Endothelial cell of umbilical vein (primary cell): ENCODE results near the gene SFI1. TPM values are rescaled to one million over a fixed set of nuclear protein-coding genes. Genes with fewer than 3 reads are reported as not detected.

Experiments
- BruUV-seq: library from RNA; stranded (reverse); fragments of 400-500 nt; replicated peaks from 2 replicates; lab custom pipeline; 2021; lab: Mats Ljungman, UMichigan
- CTCF ChIA-PET: fragments of 300-600, 350-600 bp; sonication (Branson Sonifier 250); formaldehyde crosslinking; loops from one replicate; lab custom pipeline; 2021; ENCODE audit warnings: antibody characterized with exemption, inconsistent platforms; lab: Charles Lee
- POLR2A ChIA-PET: fragments of 300-600, 350-600 bp; sonication (Branson Sonifier 250); formaldehyde crosslinking; loops from one replicate; lab custom pipeline; 2021; ENCODE audit warnings: antibody characterized with exemption, inconsistent platforms; lab: Charles Lee
- DNase-seq: peaks from one replicate; pipeline ENCODE4 v3.0.0-alpha.2; 2011; ENCODE audit warnings: low read depth, low spot score
- FAIRE-seq: peaks from 2 replicates; lab custom pipeline; 2011; peaks lifted over from hg19 to GRCh38; lab: Jason Lieb, UNC
- H2AFZ ChIP-seq: 2 replicates; pipeline ENCODE4 v1.6.0; 2012; ENCODE audit warnings: low read depth, low read length, control low read depth, inconsistent platforms
- H3K27ac ChIP-seq: 2 replicates; pipeline ENCODE4 v1.5.1; 2011; ENCODE audit warnings: low read depth, mild to moderate bottlenecking, control low read depth, low read length, moderate library complexity; ENCODE audit not compliant: insufficient read depth
- H3K27me3 ChIP-seq, 2 experiments: 2 replicates each; pipeline versions ENCODE4 v1.6.0 to v1.6.1; 2011; ENCODE audit warnings: low read length in 2 of 2, mixed read lengths in 1 of 2; ENCODE audit not compliant: control insufficient read depth in 2 of 2, insufficient read depth in 2 of 2
- H3K36me3 ChIP-seq, 2 experiments: 2 replicates in 1 of 2; 3 replicates in 1 of 2; pipeline ENCODE4 v1.5.1; 2011; ENCODE audit warnings: low read length in 2 of 2, mild to moderate bottlenecking in 1 of 2, moderate library complexity in 1 of 2; ENCODE audit not compliant: control insufficient read depth in 2 of 2, insufficient read depth in 2 of 2; ENCODE audit errors: extremely low read depth in 1 of 2
- H3K4me1 ChIP-seq: 3 replicates; pipeline ENCODE4 v1.5.1; 2011; ENCODE audit warnings: mild to moderate bottlenecking, low read length; ENCODE audit not compliant: control insufficient read depth, insufficient read depth; ENCODE audit errors: extremely low read depth
- H3K4me2 ChIP-seq: 2 replicates; pipeline ENCODE4 v1.6.1; 2011; ENCODE audit warnings: low read length, control low read depth, mixed read lengths; ENCODE audit not compliant: insufficient read depth
- H3K4me3 ChIP-seq, 3 experiments: fragments of 200-600 bp in 1 of 3; sonication (generic), shearing (Covaris generic) in 1 of 3; replicated peaks in 1 of 3; 2 replicates each; pipeline ENCODE4 v1.5.1; 2011 to 2016; ENCODE audit warnings: control low read depth in 3 of 3, low read length in 3 of 3, mild to moderate bottlenecking in 2 of 3, inconsistent platforms in 1 of 3, low read depth in 1 of 3, moderate library complexity in 1 of 3; ENCODE audit not compliant: insufficient read depth in 1 of 3
- H3K79me2 ChIP-seq: 2 replicates; pipeline ENCODE4 v1.6.0; 2012; ENCODE audit warnings: low read length, inconsistent platforms; ENCODE audit not compliant: control insufficient read depth, insufficient read depth
- H3K9ac ChIP-seq: replicated peaks from 2 replicates; pipeline ENCODE3; 2011; ENCODE audit warnings: low read length, control low read depth; ENCODE audit not compliant: insufficient read depth; ENCODE audit errors: extremely low read depth
- H3K9me1 ChIP-seq: replicated peaks from 3 replicates; pipeline ENCODE4 v1.6.0; 2011; ENCODE audit warnings: mild to moderate bottlenecking, low read length; ENCODE audit not compliant: control insufficient read depth, insufficient read depth; ENCODE audit errors: extremely low read depth
- H3K9me3 ChIP-seq: replicated peaks from 2 replicates; pipeline ENCODE4 v1.5.1; 2012; ENCODE audit warnings: low read length, inconsistent platforms; ENCODE audit not compliant: control insufficient read depth, insufficient read depth
- H4K20me1 ChIP-seq: replicated peaks from 2 replicates; pipeline ENCODE3; 2011; ENCODE audit warnings: mild to moderate bottlenecking, low read length; ENCODE audit not compliant: control insufficient read depth, insufficient read depth; ENCODE audit errors: extremely low read depth
- EZH2 ChIP-seq: IDR thresholded peaks from 2 replicates; pipeline ENCODE4 v1.6.1; 2012; ENCODE audit warnings: borderline replicate concordance, low read depth, mild to moderate bottlenecking, moderate library complexity, low read length, inconsistent platforms; ENCODE audit not compliant: severe bottlenecking
- FOS ChIP-seq: IDR thresholded peaks from 2 replicates; pipeline ENCODE4 v1.6.1; 2011; ENCODE audit warnings: mild to moderate bottlenecking, low read length, moderate library complexity, borderline replicate concordance; ENCODE audit not compliant: insufficient read depth
- GATA2 ChIP-seq: IDR thresholded peaks from 2 replicates; pipeline ENCODE4 v1.7.0; 2011; ENCODE audit warnings: low read depth, mild to moderate bottlenecking, moderate library complexity, mixed read lengths, low read length; ENCODE audit not compliant: insufficient read length, insufficient read depth
- JUN ChIP-seq: IDR thresholded peaks from 2 replicates; pipeline ENCODE4 v1.6.1; 2011; ENCODE audit warnings: borderline replicate concordance, low read depth; ENCODE audit not compliant: insufficient read length, insufficient read depth
- MYC ChIP-seq: IDR thresholded peaks from one replicate; pipeline ENCODE4 v1.6.1; 2011; ENCODE audit warnings: mild to moderate bottlenecking, low read depth, low read length
- POLR2A ChIP-seq: IDR thresholded peaks from 2 replicates; pipeline ENCODE4 v1.6.1; 2012; ENCODE audit warnings: low read depth, mild to moderate bottlenecking, control low read depth, low read length
- POLR2AphosphoS5 ChIP-seq: IDR thresholded peaks from 2 replicates; pipeline ENCODE4 v1.6.1; 2012; ENCODE audit warnings: low read depth, mild to moderate bottlenecking, control low read depth, low read length, moderate library complexity; ENCODE audit not compliant: insufficient read depth
- dilution Hi-C: fragments of 300-500 bp; cut with MboI; formaldehyde crosslinking; loops from one replicate; pipeline ENCODE4 v1.15.0; 2019; ENCODE audit warnings: low sequenced_read_pairs; ENCODE audit not compliant: extremely low pct_ligation_motif_present
- intact Hi-C: fragments of 100-400 bp; cut with micrococcal nuclease; formaldehyde crosslinking; loops from one replicate; pipeline ENCODE4 v1.10.0; 2022
- polyA plus RNA-seq, 4 experiments: library from polyadenylated mRNA; depleted of rRNA in 3 of 4; stranded (reverse) in 3 of 4; unstranded in 1 of 4; fragments of >200 nt; gene quantifications; 2 replicates each; pipeline versions ENCODE4 v1.2.1 to v1.2.3, GENCODE V29; 2011 to 2012; ENCODE audit warnings: missing spikeins in 1 of 4
- total RNA-seq: library from RNA; stranded (reverse); gene quantifications from 2 replicates; pipeline ENCODE4 v1.2.3, GENCODE V29; 2021

Gene SFI1
- total and polyA plus RNA-seq, 2 donors (not counting 3 experiments of a cell fraction or from before 2014, with no cell fraction given): 12.5 to 46.4 TPM

DNA sequence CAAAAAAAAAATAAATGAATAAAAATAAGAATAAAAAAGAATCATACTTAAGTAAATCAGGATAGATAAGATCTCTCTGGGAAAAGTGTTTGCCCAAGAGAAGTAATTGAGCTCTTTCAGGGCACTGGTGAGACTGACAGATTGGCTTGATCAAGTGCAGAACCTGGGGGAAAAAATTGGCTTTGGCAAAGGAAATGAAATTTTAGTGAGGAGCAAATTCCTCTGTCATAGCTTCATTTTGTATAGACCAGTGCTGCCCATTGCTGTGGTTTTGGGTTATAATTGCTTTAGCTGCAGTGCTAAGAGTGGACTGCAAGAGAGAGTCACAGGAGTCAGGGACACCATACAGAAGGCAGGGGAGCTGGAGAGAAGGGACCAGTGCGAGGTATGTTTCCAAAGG lies 35.7 kb downstream of the SFI1 start:
- Histone ChIP-seq H3K27ac (no peak overlapping the region), H4K20me1 (no peaks in the 10 kb centered on the region), H3K4me2 (no peak overlapping the region), H3K9ac (no peak overlapping the region), H2AFZ (no peak overlapping the region), H3K79me2 (no peaks in the 10 kb centered on the region), H3K9me1 (no peaks in the 10 kb centered on the region), H3K4me1 (peaks cover 12% of the 10 kb centered on the region), H3K4me3 (no peak overlapping the region), H3K36me3 (no peaks in the 10 kb centered on the region), H3K9me3 (no peaks in the 10 kb centered on the region), H3K27me3 (no peaks in the 10 kb centered on the region)
- intact Hi-C loops (no loop called here), dilution Hi-C loops (no loop called here)
- no peak for DNase-seq
- FAIRE-seq: no peak
- no TSS peak for BruUV-seq
- ChIA-PET POLR2A (no interaction called here), CTCF (no interaction called here)
- TF ChIP-seq EZH2 (no peak), GATA2 (peak; percentile 16)

DNA sequence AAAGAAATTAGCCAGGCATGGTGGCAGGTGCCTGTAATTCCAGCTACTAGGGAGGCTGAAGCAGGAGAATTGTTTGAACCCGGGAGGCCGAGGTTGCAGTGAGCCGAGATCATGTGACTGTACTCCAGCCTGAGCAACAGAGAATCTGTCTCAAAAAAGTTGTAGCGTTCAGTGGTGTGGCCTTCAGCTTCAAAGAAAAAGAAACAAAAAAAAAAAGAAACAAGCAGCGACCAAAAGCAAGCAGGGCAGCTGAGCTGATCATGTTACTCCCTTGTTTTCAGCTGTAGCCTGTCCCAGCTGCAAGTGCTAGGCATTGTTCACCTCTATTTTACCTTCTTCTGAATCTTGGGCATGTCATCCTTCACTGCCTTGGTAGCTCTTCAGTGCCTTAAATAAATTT lies 37.0 kb downstream of the SFI1 start:
- no peak overlapping the region for H3K4me2 ChIP-seq
- no peaks in the 10 kb centered on the region for H3K79me2 ChIP-seq
- DNase-seq (no peak), FAIRE-seq (no peak)
- intact Hi-C loops: no loop called here
- no peak overlapping the region for H3K27ac ChIP-seq
- H3K9ac ChIP-seq: no peak overlapping the region
- H3K4me3 ChIP-seq: no peak overlapping the region
- H3K4me1 ChIP-seq: peaks cover 13% of the 10 kb centered on the region
- POLR2A ChIA-PET: no interaction called here
- H2AFZ ChIP-seq: no peak overlapping the region
- dilution Hi-C loops: no loop called here
- H3K9me3 ChIP-seq: no peaks in the 10 kb centered on the region
- no peak for TF ChIP-seq GATA2
- no peak for TF ChIP-seq POLR2AphosphoS5
- no peak for TF ChIP-seq EZH2
- no peak for TF ChIP-seq FOS
- no peak for TF ChIP-seq MYC
- no peak for TF ChIP-seq POLR2A
- TF ChIP-seq JUN: no peak
- H3K27me3 ChIP-seq: no peaks in the 10 kb centered on the region
- H3K9me1 ChIP-seq: no peaks in the 10 kb centered on the region
- CTCF ChIA-PET: interaction anchor here (1.1 kb wide), 1 partner anchor 10 kb away, joined by 5 read pairs; no protein-coding TSS in a partner anchor
- H4K20me1 ChIP-seq: no peaks in the 10 kb centered on the region
- H3K36me3 ChIP-seq: no peaks in the 10 kb centered on the region
- BruUV-seq: no TSS peak
